Gastroesophageal sphincter (tissue), 4 donors: ENCODE measurements around the gene B3GNT8. TPM values are rescaled to one million over a fixed set of nuclear protein-coding genes. Genes with fewer than 3 reads are reported as not detected.
A peak's percentile ranks its signal among the peaks of the same experiment; 100 is the strongest.
"Not testable (repeated sequence)": the region's sequence is repeated elsewhere in the genome, so short reads cannot be mapped to it uniquely, and the experiment has no call there.

Experiments
- ATAC-seq: fragments of 150-250 bp; one replicate; pipeline ENCODE4 v1.9.1; 2016; ENCODE audit warnings: mild to moderate bottlenecking, moderate library complexity
- H3K27ac ChIP-seq, 4 donors: fragments of 200-600 bp; sonication (generic) in 3 of 4; 1 replicate in 3 of 4; 2 replicates in 1 of 4; pipeline ENCODE4 v1.5.1; 2016 to 2019
- H3K27me3 ChIP-seq: fragments of 200-600 bp; sonication (generic); one replicate; pipeline ENCODE4 v1.5.1; 2019
- H3K36me3 ChIP-seq, 2 donors: fragments of 200-600 bp; sonication (generic); one replicate each; pipeline ENCODE4 v1.5.1; 2019; ENCODE audit warnings: control low read depth in 1 of 2
- H3K4me1 ChIP-seq, 3 donors: fragments of 200-600 bp; sonication (generic); 1 replicate in 2 of 3; 2 replicates in 1 of 3; pipeline ENCODE4 v1.5.1; 2016 to 2019; ENCODE audit warnings: control low read depth in 2 of 3
- H3K4me3 ChIP-seq, 2 donors: fragments of 200-600 bp; sonication (generic); one replicate each; pipeline ENCODE4 v1.5.1; 2019; ENCODE audit warnings: mild to moderate bottlenecking in 1 of 2, moderate library complexity in 1 of 2
- H3K9me3 ChIP-seq, 3 donors: fragments of 200-600 bp; sonication (generic); one replicate each; pipeline ENCODE4 v1.5.1; 2017 to 2019; ENCODE audit warnings: control low read depth in 2 of 3
- EP300 ChIP-seq: sonication (generic); formaldehyde crosslinking; IDR thresholded peaks from one replicate; pipeline ENCODE4 v1.6.1; 2017; ENCODE audit warnings: antibody characterized with exemption, mild to moderate bottlenecking
- POLR2A ChIP-seq, 2 donors: fragments of 450-650 bp; IDR thresholded peaks; one replicate each; pipeline ENCODE4 v1.6.1; 2017; ENCODE audit warnings: antibody characterized with exemption in 2 of 2, mild to moderate bottlenecking in 2 of 2, moderate library complexity in 1 of 2
- POLR2AphosphoS5 ChIP-seq: sonication (generic); formaldehyde crosslinking; IDR thresholded peaks from one replicate; pipeline ENCODE4 v1.6.1; 2017; ENCODE audit warnings: antibody characterized with exemption
- WGBS, 2 donors: methylation state at CpG; one replicate each; pipeline ENCODE4 v1.1.5; 2018; ENCODE audit warnings: low coverage in 1 of 2; 5-methylcytosine and 5-hydroxymethylcytosine counted together
- total RNA-seq, 4 donors: library from RNA; depleted of rRNA; stranded (reverse); fragments of >200 nt; gene quantifications; one replicate each; pipeline ENCODE4 v1.1.0, GENCODE V29; 2016
- TF ChIP-seq, protein P1 (sequence below), 4 experiments: fragments of 200-600 bp in 2 of 4; fragments of 450-650 bp in 2 of 4; sonication (generic) in 1 of 4; IDR thresholded peaks; one replicate each; pipeline ENCODE4 v1.5.1; 2017 to 2019; ENCODE audit warnings: antibody characterized with exemption in 4 of 4, mild to moderate bottlenecking in 2 of 4, moderate library complexity in 2 of 4

B3GNT8 gene
- 1 to 10 TPM; 1.9 to 6.1 (median 2.7) TPM for total RNA-seq

- 9% methylated on average over 6 of the region's 19 CpGs; no CpG with 5 or more reads in 1 of the 2 donors for WGBS, 2 donors
- Histone ChIP-seq H3K27me3 (no peaks in the 10 kb centered on the region), H3K36me3 (peaks cover 0 to 65% of the 10 kb centered on the region in 2 donors), H3K27ac (peak within 1 kb of the TSS; percentile 44 to 88 (median 85)), H3K9me3 (no peaks in the 10 kb centered on the region), H3K4me1 (peaks cover 0 to 40% (median 20%) of the 10 kb centered on the region in 3 donors), H3K4me3 (peak within 1 kb of the TSS; percentile 37 to 57)
- peak; percentile 94 for ATAC-seq
- TF ChIP-seq POLR2AphosphoS5 = peak; percentile 59
- TF ChIP-seq, protein P1, sequence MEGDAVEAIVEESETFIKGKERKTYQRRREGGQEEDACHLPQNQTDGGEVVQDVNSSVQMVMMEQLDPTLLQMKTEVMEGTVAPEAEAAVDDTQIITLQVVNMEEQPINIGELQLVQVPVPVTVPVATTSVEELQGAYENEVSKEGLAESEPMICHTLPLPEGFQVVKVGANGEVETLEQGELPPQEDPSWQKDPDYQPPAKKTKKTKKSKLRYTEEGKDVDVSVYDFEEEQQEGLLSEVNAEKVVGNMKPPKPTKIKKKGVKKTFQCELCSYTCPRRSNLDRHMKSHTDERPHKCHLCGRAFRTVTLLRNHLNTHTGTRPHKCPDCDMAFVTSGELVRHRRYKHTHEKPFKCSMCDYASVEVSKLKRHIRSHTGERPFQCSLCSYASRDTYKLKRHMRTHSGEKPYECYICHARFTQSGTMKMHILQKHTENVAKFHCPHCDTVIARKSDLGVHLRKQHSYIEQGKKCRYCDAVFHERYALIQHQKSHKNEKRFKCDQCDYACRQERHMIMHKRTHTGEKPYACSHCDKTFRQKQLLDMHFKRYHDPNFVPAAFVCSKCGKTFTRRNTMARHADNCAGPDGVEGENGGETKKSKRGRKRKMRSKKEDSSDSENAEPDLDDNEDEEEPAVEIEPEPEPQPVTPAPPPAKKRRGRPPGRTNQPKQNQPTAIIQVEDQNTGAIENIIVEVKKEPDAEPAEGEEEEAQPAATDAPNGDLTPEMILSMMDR (IDR thresholded peaks at IDR 0.05) = no peak
- peak in 1 of 2 donors; percentile 27 for TF ChIP-seq POLR2A (IDR thresholded peaks at IDR 0.05)
- no peak for TF ChIP-seq EP300
Measured at GRCh38 chr19:41426952-41427646, at the start of gene B3GNT8. Gene B3GNT8 (minus strand): TSS chr19:41427374. CDS start chr19:41426778, 596 bp downstream.

- Histone ChIP-seq H3K4me3 (no peak overlapping the region), H3K27me3 (peaks cover 84% of the 10 kb centered on the region), H3K9me3 (no peaks in the 10 kb centered on the region), H3K36me3 (no peaks in the 10 kb centered on the region), H3K4me1 (no peaks in the 10 kb centered on the region), H3K27ac (no peak overlapping the region)
- no peak for ATAC-seq
- TF ChIP-seq EP300 (no peak), POLR2A (IDR thresholded peaks at IDR 0.05) (no peak), POLR2AphosphoS5 (no peak)
- TF ChIP-seq, protein P1 (IDR thresholded peaks at IDR 0.05) = no peak
Measured at GRCh38 chr19:41476583-41476982, 49.4 kb upstream of the B3GNT8 start.

DNA sequence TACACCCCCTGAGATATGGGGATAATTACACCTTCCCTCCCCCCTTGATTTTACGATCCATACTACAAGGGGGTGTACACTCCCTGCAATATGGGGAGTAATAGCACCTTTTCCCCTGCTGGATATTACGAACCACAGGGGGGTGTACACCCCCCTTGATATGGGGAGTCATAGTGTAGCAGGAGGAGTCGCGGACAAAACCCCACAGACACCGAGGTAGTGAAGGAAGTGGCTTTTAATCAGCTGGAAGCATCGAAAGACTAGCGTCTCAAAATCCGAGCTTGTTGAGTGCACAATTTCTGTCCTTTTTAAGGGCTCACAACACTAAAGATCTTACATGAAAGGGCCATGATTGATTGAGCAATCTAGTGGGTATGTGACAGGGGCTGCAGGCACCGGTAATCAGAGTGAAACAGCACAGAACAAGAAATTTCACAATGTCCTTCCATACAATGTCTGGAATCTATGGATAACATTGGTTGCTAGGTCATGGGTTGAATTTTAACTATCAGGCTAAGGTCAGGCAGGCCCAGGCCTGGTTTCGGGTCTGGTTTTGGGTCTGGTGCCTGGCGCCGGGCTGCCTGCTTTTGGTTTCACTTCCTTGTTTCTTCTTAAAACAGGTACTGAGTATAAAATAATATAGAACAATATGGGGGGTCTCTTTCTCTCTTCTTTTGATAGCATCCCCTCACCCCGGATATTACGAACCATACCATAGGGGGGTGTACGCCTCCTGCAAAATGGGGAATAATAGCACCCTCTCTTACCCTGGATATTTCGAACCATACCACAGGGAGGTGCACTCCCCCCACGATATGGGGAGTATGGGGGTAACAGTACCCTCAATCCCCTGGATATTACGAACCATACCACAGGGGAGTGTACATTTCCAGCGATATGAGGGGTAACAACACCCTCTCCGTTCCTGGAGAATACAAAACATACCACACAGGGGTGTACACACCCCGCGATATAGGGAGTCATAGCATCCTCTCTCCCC, 36.4 kb upstream of the B3GNT8 start:
- WGBS, 2 donors = 71 to 83% methylated on average over 16 to 22 of the region's 22 CpGs
- H3K9me3 ChIP-seq, H3K4me3 ChIP-seq, H3K27ac ChIP-seq, ATAC-seq, H3K36me3 ChIP-seq, H3K4me1 ChIP-seq: not testable (repeated sequence)
- H3K27me3 ChIP-seq = peaks cover 93% of the 10 kb centered on the region

GRCh38 chr19:41462497-41462896, 35.3 kb upstream of the B3GNT8 start:
- WGBS, 2 donors = 63 to 64% methylated on average over 5 to 6 of the region's 6 CpGs
- H3K4me3 ChIP-seq = no peak overlapping the region
- peaks cover 0 to 5% (median 0%) of the 10 kb centered on the region in 3 donors for H3K9me3 ChIP-seq

GRCh38 chr19:41457241-41457640, 30.1 kb upstream of the B3GNT8 start:
- H3K27me3 ChIP-seq = peaks cover 57% of the 10 kb centered on the region
- TF ChIP-seq POLR2A (IDR thresholded peaks at IDR 0.05) (no peak), EP300 (no peak), POLR2AphosphoS5 (no peak)
- TF ChIP-seq, protein P1 (IDR thresholded peaks at IDR 0.05) = no peak
- WGBS, 2 donors = 17 to 36% methylated on average over 1 of the region's 1 CpG
- H3K36me3 ChIP-seq = no peaks in the 10 kb centered on the region
- peaks cover 0 to 12% (median 0%) of the 10 kb centered on the region in 3 donors for H3K4me1 ChIP-seq
- no peaks in the 10 kb centered on the region for H3K9me3 ChIP-seq
- H3K27ac ChIP-seq = no peak overlapping the region
- ATAC-seq = no peak
- no peak overlapping the region for H3K4me3 ChIP-seq

More at GRCh38 chr19:41462497-41462896, 35.3 kb upstream of the B3GNT8 start:
- H3K27ac ChIP-seq = no peak overlapping the region
- H3K36me3 ChIP-seq = no peaks in the 10 kb centered on the region
- H3K27me3 ChIP-seq = peaks cover 93% of the 10 kb centered on the region
- no peaks in the 10 kb centered on the region for H3K4me1 ChIP-seq
- no peak for ATAC-seq
- TF ChIP-seq, protein P1 (IDR thresholded peaks at IDR 0.05) = no peak
- TF ChIP-seq EP300 (no peak), POLR2AphosphoS5 (no peak), POLR2A (IDR thresholded peaks at IDR 0.05) (no peak)
